Measurements from ENCODE around the gene CTBP1.

The CTBP1 gene

DNA sequence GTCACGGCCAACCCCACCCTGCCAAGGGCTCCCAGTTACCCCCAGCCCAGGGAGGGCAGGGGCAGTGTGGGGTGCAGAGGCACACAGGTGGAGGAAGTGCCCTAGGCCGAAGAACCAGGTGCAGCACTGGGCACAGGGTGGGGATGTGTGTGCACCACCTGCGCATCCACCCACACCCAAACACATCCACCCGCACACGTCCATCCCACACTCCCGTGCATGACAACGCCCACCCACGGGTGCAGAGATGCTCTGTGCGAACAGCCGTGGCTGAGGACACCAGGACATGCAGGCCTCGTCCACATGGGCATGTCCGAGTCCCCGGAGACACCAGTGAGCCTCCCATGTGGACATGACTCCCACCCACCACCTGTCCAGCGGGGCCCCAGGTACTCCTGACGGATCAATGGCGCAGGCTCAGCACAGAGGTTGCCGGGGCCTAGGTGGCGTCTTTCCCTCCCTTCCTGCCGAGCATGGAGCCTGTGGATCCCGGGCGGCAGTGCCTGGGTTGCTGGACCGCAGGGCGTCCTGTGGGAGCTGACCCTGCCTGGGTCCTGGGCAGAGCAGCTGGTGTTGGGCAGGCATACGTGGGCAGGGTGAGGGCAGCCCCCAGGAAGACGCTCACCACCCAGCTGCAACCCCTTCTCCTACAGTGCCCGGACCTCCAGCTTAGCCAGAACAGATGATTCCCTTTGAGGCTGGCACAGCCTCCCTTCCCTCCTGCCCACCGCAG lies 19.6 kb downstream of the CTBP1 start:
- Histone ChIP-seq H3K27me3 (ENCODE audit: control insufficient read depth, insufficient read depth, low read length) (no peaks in the 10 kb centered on the region), H3K9ac (ENCODE audit: low read depth, low read length) (no peak overlapping the region), H3K27ac (ENCODE audit: low read depth, low read length) (no peak overlapping the region), H3K4me1 (ENCODE audit: control insufficient read depth, insufficient read depth, low read length) (no peaks in the 10 kb centered on the region), H3K4me3 (ENCODE audit: low read depth, low read length) (no peak overlapping the region), H3K36me3 (ENCODE audit: control insufficient read depth, insufficient read depth, low read length) (peaks cover 68% of the 10 kb centered on the region), H3K9me3 (ENCODE audit: control insufficient read depth, insufficient read depth, low read length) (no peaks in the 10 kb centered on the region)

DNA sequence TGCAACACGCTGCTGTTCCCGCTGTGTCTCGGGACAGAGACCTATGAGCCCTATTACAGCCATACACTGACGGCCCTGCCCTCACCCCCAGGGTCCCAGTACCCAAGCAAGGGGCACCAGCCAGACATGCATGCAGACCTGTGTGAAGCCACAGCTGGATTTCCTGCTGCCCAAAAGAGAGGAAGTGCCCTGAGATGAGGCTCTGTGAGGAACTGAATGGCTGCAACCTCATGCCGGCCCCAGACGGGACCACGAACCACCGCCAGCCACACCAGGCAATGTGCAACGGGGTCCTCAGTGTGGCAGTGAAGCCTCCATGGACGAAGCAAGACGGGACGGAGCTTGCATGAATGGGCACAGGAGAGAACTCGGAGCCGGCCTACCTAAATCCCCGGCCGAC lies 21.1 kb downstream of the CTBP1 start:
- Histone ChIP-seq H3K4me1 (ENCODE audit: control insufficient read depth, insufficient read depth, low read length) (no peaks in the 10 kb centered on the region), H3K4me3 (ENCODE audit: low read depth, low read length) (no peak overlapping the region), H3K27ac (ENCODE audit: low read depth, low read length) (no peak overlapping the region), H3K9ac (ENCODE audit: low read depth, low read length) (no peak overlapping the region), H3K36me3 (ENCODE audit: control insufficient read depth, insufficient read depth, low read length) (peaks cover 64% of the 10 kb centered on the region), H3K9me3 (ENCODE audit: control insufficient read depth, insufficient read depth, low read length) (no peaks in the 10 kb centered on the region), H3K27me3 (ENCODE audit: control insufficient read depth, insufficient read depth, low read length) (no peaks in the 10 kb centered on the region)

DNA sequence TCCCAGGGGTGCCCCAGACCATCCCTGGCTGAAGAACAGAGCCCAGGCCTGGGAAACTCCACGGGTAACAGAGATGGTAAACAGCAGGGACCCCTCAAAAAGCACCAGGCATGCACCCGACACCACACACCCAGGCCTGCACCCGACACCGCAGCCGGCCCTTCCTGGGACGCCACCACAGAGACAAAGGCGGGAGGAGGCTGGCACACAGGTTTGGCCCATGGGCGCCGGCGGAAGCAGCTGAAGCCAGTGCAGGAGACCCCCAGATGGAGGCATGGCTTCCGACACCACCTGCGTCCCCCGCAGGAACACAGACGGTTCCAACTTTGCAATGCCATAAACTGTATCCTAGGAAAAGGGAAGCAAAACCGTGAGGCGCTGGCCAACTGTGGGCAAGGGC lies 22.3 kb downstream of the CTBP1 start:
- no peaks in the 10 kb centered on the region for H3K4me1 ChIP-seq (ENCODE audit: control insufficient read depth, insufficient read depth, low read length)
- no peak overlapping the region for H3K4me3 ChIP-seq (ENCODE audit: low read depth, low read length)
- H3K27me3 ChIP-seq (ENCODE audit: control insufficient read depth, insufficient read depth, low read length): no peaks in the 10 kb centered on the region
- H3K9me3 ChIP-seq (ENCODE audit: control insufficient read depth, insufficient read depth, low read length): no peaks in the 10 kb centered on the region
- no peak overlapping the region for H3K27ac ChIP-seq (ENCODE audit: low read depth, low read length)
- H3K9ac ChIP-seq (ENCODE audit: low read depth, low read length): no peak overlapping the region
- peaks cover 62% of the 10 kb centered on the region for H3K36me3 ChIP-seq (ENCODE audit: control insufficient read depth, insufficient read depth, low read length)

DNA sequence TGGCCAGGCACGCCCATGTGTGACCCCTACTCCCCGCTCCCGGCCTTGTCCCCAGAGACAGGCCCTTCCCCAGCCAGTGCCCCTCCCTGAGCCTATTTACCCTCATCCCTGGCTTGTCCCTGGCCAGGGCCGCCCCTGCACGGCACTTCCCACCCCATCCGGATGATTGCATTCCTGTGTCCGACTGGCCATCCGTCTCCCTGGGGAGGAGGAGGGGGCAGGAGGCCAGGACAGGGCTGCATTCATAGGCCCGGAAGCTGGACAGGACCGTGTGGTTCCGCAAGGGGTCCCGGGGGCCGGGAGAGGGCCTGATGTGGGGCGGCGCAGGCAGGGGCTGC lies 22.8 kb downstream of the CTBP1 start:
- H3K36me3 ChIP-seq (ENCODE audit: control insufficient read depth, insufficient read depth, low read length): peaks cover 62% of the 10 kb centered on the region
- H3K4me1 ChIP-seq (ENCODE audit: control insufficient read depth, insufficient read depth, low read length): no peaks in the 10 kb centered on the region
- H3K9me3 ChIP-seq (ENCODE audit: control insufficient read depth, insufficient read depth, low read length): no peaks in the 10 kb centered on the region
- H3K27me3 ChIP-seq (ENCODE audit: control insufficient read depth, insufficient read depth, low read length): no peaks in the 10 kb centered on the region
- H3K9ac ChIP-seq (ENCODE audit: low read depth, low read length): no peak overlapping the region
- H3K27ac ChIP-seq (ENCODE audit: low read depth, low read length): no peak overlapping the region
- no peak overlapping the region for H3K4me3 ChIP-seq (ENCODE audit: low read depth, low read length)

DNA sequence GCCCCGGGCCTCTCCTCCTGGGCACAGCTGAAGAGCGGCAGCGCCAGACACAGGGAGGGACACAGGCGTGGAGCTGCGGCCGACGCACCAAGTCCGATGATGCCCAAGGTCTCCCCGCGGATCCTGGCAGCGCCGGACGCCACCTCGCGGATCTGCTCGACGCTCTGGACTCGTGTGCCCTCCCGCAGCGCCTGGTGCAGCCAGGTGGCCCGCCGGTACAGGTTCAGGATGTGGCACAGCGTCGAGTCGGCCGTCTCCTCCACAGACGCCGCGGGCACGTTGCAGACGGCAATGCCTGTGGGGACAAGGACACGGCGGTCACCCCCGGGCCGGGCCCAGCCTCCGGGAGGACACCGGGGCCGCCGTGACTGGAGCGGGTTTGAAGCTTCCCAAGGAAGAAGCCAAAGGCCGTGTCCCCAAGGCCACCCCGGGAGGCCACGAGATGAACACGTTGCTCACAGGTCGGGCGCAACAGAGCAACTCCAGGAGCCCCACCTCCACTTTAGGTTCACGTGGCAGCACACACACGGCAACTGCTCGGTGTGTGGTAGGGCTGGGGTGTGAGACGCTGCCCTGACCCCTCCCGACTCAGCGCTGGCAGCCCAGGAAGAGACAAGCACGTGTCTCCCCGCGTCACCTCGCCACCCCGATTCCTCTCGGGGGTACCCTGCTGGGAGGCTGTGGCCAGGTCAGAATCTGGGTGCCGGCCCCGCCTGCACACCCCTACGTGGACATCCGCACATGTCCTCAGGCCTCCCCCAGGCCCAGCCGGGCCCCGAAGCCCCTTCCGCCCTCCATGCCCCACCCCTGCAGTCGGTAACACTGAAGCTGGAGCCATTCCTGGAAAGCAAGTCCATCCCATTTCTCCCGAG lies 23.4 kb downstream of the CTBP1 start:
- no peak overlapping the region for H3K27ac ChIP-seq (ENCODE audit: low read depth, low read length)
- H3K4me3 ChIP-seq (ENCODE audit: low read depth, low read length): no peak overlapping the region
- H3K27me3 ChIP-seq (ENCODE audit: control insufficient read depth, insufficient read depth, low read length): no peaks in the 10 kb centered on the region
- H3K36me3 ChIP-seq (ENCODE audit: control insufficient read depth, insufficient read depth, low read length): peaks cover 58% of the 10 kb centered on the region
- H3K4me1 ChIP-seq (ENCODE audit: control insufficient read depth, insufficient read depth, low read length): no peaks in the 10 kb centered on the region
- H3K9ac ChIP-seq (ENCODE audit: low read depth, low read length): no peak overlapping the region
- H3K9me3 ChIP-seq (ENCODE audit: control insufficient read depth, insufficient read depth, low read length): no peaks in the 10 kb centered on the region

DNA sequence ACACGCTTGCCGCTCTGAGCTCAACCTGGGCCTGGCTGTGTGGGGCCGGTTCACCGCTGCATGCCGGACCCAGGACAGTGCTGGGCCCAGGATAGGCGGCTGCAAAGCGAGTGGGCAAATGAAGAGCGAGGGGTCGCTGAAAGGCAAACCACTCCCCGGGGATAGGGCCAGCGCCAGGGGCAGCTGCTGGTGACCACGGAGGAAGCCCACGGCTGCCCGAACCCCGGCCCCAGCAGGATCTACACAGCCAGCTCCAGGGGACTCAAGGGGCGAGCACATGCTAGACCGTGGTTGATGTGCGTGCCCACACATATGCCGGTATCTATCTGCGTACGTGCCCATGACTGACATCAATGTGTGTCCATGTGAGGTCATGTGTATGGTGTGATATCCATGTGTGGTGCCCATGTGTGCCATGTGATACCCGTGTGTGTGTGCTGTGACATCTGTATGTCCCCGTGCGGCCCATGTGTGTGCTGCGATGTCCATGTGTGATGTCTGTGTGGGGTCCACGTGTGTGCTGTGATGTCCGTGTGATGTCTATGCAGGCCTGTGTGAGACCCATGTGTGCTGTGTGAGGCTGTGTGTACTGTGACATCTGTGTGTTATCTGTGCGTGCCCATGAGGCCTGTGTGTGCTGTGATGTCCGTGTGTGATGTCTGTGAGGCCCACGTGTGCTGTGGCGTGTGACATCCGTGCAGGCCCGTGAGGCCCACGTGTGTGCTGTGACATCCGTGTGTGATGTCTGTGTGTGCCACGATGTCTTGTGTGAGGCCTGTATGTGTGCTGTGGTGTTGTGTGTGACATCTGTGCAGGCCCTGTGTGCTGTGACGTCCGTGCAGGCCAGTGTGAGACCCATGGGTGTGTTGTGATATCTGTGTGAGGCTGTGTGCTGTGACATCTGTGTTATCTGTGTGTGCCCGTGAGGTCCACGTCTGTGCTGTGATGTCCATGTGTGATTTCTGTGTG lies 24.8 kb downstream of the CTBP1 start:
- H3K27me3 ChIP-seq (ENCODE audit: control insufficient read depth, insufficient read depth, low read length): no peaks in the 10 kb centered on the region
- H3K9ac ChIP-seq (ENCODE audit: low read depth, low read length): no peak overlapping the region
- peaks cover 54% of the 10 kb centered on the region for H3K36me3 ChIP-seq (ENCODE audit: control insufficient read depth, insufficient read depth, low read length)
- no peaks in the 10 kb centered on the region for H3K9me3 ChIP-seq (ENCODE audit: control insufficient read depth, insufficient read depth, low read length)
- no peak overlapping the region for H3K4me3 ChIP-seq (ENCODE audit: low read depth, low read length)
- no peaks in the 10 kb centered on the region for H3K4me1 ChIP-seq (ENCODE audit: control insufficient read depth, insufficient read depth, low read length)
- H3K27ac ChIP-seq (ENCODE audit: low read depth, low read length): no peak overlapping the region

DNA sequence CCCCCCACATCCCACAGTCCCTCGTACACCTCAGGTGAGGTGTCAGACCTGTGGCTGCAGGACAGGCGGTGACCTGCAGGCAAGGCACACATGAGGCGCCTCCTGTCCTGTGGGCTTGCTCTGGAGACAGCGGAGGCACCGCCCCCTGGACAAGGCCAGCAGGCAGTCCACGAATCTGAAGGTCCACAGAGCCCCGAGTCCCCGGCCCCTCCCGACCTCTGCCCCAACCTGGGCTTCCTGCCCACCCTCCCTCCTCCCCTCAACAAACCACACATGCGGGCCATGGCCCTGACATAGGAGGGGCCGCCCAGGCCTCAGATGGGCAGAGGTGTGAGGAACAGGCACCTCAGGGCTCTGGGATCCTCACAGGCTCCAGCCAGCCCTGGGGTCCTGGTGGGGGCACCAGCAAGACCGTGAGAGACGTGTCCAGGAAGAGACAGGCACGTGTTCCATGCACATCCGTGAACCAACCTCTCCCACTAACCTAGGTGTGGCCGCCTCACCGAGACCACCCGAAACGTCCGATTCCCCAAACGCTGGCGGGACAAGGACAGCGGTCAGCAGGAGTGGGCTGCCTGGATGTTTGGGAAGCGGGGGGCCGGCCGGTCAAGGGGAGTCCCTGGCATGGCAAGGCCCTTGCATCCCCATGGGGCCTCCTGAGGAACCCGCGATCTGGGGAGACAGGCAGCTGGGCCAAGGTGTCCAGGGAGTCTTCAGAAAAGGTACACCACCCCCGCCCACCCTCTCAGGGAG lies 25.8 kb downstream of the CTBP1 start:
- Histone ChIP-seq H3K27ac (ENCODE audit: low read depth, low read length) (no peak overlapping the region), H3K9me3 (ENCODE audit: control insufficient read depth, insufficient read depth, low read length) (no peaks in the 10 kb centered on the region), H3K4me3 (ENCODE audit: low read depth, low read length) (no peak overlapping the region), H3K27me3 (ENCODE audit: control insufficient read depth, insufficient read depth, low read length) (no peaks in the 10 kb centered on the region), H3K36me3 (ENCODE audit: control insufficient read depth, insufficient read depth, low read length) (peaks cover 58% of the 10 kb centered on the region), H3K9ac (ENCODE audit: low read depth, low read length) (no peak overlapping the region), H3K4me1 (ENCODE audit: control insufficient read depth, insufficient read depth, low read length) (no peaks in the 10 kb centered on the region)

DNA sequence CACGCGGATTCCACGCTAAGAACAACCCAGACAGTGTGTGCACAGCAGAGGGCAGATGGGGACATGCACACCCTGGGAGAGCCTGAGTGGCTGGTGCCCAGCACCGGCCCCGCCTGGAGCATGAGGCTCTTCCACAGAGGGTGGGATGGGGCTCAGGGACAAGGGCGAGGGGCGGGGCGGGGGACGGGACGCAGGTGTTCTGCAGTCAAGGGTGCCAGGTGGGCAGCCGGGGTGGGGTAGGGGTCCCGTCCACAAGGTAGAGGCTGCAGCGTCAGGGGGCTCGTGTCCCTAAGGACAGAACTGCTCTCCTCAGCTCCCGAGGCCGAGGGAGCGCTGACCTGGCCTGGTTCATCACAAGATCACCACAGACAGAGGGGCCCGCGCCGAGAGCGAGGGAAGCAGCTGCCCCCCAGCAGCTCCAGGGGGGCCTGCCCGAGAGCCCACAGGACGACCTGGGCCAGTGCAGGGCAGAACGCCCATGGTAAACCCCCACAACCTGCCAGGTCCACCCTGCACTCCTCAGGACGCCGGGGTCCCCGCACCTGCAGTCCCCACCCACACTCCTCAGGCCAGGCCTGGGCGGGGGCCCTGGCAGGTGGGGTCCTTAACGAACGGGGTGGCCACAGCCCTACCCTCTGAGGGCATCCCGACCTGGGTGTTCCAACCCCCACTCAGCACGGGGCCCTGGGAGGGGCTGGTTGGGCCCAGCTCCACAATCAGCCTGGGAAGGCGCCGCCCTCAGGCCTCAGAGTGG lies 26.7 kb downstream of the CTBP1 start:
- H3K9me3 ChIP-seq (ENCODE audit: control insufficient read depth, insufficient read depth, low read length): no peaks in the 10 kb centered on the region
- no peaks in the 10 kb centered on the region for H3K27me3 ChIP-seq (ENCODE audit: control insufficient read depth, insufficient read depth, low read length)
- no peaks in the 10 kb centered on the region for H3K4me1 ChIP-seq (ENCODE audit: control insufficient read depth, insufficient read depth, low read length)
- no peak overlapping the region for H3K27ac ChIP-seq (ENCODE audit: low read depth, low read length)
- peaks cover 56% of the 10 kb centered on the region for H3K36me3 ChIP-seq (ENCODE audit: control insufficient read depth, insufficient read depth, low read length)
- no peak overlapping the region for H3K9ac ChIP-seq (ENCODE audit: low read depth, low read length)
- no peak overlapping the region for H3K4me3 ChIP-seq (ENCODE audit: low read depth, low read length)

DNA sequence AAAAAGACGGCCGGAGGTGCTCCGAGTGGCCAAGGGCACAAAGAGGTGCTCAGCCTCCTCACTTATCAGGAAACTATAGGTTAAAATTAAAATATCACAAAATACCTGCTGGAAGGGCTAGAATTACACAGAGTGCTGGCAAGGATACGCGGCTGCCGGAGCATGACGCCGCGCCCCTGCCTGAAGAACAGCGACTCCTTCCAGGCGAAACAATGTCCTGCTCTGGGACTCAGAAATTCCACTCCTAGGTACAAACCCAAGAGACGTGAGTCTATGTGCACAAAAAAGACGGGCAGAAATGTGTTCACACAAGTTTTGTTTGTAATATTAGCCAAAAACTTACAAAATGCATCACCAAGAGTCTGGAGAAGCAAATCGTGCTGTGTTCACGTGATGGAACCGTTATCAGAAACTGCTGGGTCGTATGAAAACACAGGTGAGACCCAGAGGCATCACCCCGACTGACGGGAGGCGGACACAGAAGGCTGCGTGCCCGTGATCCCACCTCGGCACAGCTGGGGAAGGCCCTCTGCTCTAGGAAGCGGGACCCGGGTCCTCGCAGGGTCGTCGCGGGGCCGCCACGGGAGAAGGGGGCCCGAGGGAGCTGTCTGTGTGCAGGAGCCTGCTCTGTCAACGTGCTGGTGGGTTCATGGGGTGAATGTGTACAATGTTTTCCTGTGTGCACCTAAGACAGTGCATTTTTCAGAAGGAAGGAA lies 27.6 kb downstream of the CTBP1 start:
- Histone ChIP-seq H3K4me1 (ENCODE audit: control insufficient read depth, insufficient read depth, low read length) (no peaks in the 10 kb centered on the region), H3K36me3 (ENCODE audit: control insufficient read depth, insufficient read depth, low read length) (peaks cover 51% of the 10 kb centered on the region), H3K4me3 (ENCODE audit: low read depth, low read length) (no peak overlapping the region), H3K9me3 (ENCODE audit: control insufficient read depth, insufficient read depth, low read length) (no peaks in the 10 kb centered on the region), H3K27ac (ENCODE audit: low read depth, low read length) (no peak overlapping the region), H3K9ac (ENCODE audit: low read depth, low read length) (no peak overlapping the region), H3K27me3 (ENCODE audit: control insufficient read depth, insufficient read depth, low read length) (no peaks in the 10 kb centered on the region)

All from HUES48 (cell line).